Fibroblast of skin of back (primary cell): ENCODE measurements around the gene SDS.

Source experiments
- DNase-seq: peaks from one replicate; pipeline ENCODE4 v3.0.0-alpha.2; 2013

SDS gene

DNA sequence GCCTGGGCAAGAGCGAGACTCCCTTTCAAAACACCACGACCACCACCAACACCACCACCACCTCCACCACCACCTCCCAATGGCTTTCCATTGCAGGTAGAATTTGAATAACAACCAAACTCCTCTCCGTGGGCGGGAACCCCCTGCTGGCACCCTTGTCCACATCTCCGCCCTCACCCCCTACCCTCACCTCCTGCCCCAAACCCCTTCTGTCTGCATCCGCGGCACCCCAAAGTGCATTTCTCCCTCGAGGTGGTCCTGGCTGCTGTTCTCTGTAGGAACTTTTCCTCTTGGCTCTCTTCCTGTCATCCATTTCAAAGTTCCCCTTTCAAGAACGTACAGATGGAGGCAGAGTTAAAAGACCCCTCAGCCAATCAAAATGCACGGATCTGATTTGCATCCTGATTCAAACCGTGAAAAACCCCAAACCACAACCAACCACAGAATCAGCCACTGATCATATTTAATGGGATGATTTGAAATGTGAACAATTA lies 22.3 kb upstream of the SDS start:
- DNase-seq: no peak

GRCh38 chr12:113424915-113425823 lies 21.5 kb upstream of the SDS start:
- DNase-seq: peak; percentile 44

DNA sequence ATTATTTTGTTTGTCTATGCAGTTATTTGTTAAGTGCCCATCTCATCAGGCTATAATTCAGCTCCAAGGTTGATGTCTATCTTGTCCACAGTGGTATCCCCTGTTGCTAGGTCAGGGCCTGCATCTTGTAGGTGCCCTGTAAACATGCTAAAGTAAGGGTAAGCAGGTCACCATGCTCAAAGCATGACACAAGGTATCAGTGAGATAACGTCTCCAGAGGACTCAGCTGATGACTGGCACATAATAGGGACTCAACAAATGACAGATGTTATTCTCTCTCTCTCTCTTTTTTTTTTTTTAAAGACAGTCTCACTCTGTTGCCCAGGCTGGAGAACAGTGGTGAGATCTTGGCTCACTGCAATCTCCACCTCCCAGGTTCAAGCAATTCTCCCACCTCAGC lies 20.8 kb upstream of the SDS start:
- no peak for DNase-seq

GRCh38 chr12:113422886-113423669 lies 19.4 kb upstream of the SDS start:
- no peak for DNase-seq

- DNase-seq: peak; percentile 88
Observed at GRCh38 chr12:113422030-113422885, 18.6 kb upstream of the SDS start, which contains the start of gene SDSL. Gene SDSL (plus strand): TSS chr12:113422380. CDS start chr12:113427983, 5,603 bp downstream.

- no peak for DNase-seq
Observed at GRCh38 chr12:113420996-113421595, 17.4 kb upstream of the SDS start.

DNA sequence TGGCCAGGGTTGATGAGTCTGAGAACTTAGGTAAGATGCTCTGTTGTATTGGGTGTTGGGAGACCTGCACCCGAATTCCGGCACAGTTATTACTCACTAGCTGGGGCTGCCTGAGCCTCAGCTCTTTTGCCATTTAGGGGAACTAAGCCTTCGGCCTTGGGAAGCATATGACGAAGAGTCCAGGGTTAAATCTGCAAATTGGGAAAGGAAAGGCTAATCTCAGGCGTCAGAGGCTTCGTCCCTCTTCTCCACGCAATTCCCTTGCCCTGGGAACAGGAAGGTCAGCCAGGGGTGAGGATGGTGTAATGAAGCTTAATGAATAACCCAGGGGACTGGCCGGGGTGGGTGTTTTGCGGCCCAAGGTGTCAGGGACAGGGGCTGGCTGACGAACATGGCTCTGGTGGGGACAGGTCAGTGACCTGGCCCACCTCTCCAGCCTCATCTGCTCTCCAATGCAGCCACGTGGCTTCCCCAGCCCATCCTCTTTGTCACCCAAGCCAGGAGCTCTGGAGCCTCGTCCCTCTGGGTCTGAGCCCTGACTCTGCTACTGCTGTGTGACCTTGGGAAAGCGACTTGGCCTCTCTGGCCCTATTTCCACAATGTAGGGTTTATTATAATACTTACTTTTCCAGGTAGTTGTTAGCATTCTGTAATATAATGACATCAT lies 14.7 kb upstream of the SDS start:
- DNase-seq: no peak

- no peak for DNase-seq
Observed at GRCh38 chr12:113416091-113416754, 12.5 kb upstream of the SDS start.

GRCh38 chr12:113414519-113415038 lies 10.9 kb upstream of the SDS start:
- no peak for DNase-seq

- DNase-seq: peak; percentile 60
Observed at GRCh38 chr12:113413488-113413939, 9.8 kb upstream of the SDS start.

- DNase-seq: no peak
Observed at GRCh38 chr12:113409462-113410124, 5.9 kb upstream of the SDS start.

DNA sequence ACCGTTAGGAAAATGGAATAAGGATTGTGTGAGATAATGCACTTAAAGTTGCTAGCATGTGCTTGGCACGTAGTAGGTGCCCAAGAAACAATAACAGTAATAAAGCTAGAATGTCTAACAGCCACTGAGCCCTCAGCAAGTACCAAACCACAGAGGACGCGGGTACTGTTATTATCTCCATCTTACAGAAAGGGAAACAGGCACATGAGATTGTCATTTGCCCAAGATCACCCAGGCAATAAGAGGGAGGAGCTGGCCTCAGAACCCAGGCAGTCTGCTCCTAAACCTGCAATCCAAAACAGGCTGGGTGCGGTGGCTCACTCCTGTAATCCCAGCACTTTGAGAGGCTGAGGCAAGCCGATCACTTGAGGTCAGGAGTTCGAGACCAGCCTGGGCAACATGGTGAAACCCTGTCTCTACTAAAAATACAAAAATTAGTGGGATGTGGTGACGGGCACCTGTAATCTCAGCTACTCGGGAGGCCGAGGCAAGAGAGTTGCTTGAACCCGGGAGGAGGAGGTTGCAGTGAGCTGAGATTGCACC lies 5.1 kb upstream of the SDS start:
- DNase-seq: no peak

DNA sequence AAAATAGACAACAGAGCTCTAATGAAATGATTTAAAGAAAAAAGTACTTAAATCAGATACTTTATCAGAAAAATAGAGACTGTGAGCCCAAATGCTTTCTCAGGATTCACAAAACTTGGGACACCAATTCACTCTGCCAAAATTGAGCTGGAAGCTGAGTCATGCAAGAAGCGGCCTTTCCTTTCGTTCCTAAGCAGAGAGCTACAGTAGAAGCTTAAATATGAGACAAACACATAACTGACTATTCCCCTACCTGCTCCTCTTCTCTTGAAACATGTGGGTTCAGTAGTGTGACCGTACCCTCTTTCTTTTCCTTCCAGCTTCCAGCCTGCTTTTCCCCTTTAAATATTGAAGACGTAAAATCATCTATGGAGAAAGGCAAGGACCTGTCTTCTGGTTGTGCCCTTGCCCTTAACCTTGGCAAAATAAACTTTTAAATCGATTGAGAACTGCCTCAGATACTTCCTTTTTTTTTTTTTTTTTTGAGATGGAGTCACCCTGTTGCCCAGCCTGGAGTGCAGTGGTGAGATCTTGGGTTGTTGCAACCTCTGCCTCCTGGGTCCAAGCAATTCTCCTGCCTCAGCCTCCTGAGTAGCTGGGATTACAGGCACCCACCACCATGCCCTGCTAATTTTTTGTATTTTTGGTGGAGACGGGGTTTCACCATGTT lies 4.4 kb upstream of the SDS start:
- peak; percentile 22 for DNase-seq

DNA sequence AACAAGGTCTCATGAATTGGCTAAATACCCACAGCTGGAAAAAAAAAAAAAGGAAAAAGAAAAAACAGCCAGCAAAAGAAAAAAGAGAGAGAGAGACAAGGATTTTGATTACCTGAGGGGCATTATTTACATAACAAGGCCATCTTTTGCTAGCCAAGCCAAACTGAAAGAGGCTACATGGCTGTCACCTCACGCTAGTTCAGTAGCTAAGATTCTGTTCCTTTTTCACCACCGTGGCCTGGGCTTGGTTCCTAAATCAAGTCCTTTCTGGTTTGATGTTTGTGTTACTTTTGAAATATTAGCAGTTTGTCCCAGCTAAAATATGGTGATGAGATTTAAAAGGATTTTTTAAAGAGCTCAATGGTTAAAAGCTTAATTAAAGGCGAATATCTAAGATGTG lies 2.0 kb upstream of the SDS start:
- DNase-seq: no peak

DNA sequence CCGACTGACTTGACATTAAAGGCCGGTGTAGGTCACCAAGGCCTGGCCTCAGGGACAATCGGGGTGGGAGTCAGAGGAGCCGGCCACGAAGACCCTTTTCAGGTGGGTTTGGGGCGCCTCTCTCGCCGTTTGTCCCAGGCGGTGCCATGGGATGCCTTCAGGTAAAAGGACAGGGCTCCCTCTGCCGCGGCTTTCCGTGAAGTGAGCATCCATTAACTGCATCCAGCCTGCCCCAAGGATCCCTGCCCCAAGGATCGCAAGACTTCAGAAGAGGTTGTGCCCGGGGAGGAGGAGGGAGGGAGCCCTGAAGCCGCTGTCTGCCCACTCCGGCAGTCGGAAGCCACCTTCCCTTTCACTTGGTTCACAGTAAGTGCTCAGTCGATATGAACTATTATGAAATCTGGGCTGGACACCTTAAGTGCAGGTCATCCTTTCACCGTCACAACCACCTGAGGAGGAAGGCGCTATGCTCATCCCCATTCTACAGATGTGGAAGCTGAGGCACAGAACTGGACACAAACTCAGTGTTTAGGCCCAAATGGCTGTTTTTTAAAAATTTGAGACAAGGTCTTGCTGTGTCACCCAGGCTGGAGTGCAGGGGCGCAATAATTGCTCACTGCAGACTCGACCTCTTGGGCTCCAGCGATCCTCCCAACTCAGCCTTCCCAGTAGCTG lies 964 bp downstream of the SDS start:
- no peak for DNase-seq

DNA sequence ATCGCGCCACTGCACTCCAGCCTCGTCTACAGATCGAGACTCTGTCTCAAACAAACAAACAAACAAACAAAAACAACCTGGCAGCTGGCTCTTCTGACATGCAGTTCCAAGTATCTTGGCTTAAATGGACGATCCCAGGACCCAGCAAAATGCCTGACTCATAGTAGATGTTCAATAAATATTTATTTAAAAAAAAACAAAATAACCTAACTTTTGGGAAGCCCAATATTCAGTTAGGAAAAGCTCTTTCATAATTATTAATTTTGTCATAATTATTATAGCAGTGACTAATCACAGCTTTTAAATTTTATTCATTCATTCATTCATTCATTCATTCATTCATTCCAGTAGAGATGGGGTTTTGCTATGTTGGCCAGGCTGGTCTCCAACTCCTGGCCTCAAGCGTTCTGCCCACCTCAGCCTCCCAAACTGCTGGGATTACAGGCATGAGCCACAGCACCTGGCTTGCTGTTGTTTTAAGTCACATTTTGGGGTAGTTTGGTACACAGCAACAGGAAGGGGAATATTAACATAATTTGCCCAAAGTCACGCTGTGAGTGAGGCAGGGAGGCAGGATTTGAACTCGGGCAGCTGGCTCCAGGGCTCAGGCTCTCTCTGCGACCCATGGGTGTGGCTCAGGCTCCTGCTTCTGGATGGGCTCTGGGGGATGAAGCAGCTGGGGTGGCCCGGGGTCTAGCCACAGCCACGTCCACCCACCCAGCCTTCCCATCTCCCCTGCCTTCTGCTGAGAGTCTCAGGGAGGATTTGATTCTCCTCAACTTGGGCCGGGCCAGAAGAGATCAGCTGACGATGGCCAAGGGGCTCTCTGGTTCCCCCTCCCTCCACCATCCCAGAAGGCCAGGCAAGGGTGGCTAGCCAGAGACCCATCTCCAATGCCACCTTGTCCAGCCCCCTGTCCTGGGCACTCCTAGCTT lies 2.4 kb downstream of the SDS start:
- DNase-seq: no peak

- no peak for DNase-seq
Observed at GRCh38 chr12:113400362-113400761, 3.3 kb downstream of the SDS start.
